H1 (cell line): ENCODE measurements around the gene DYNLL1. TPM values are rescaled to one million over a fixed set of nuclear protein-coding genes. Genes with fewer than 3 reads are reported as not detected.

Experiments
- CTCF ChIA-PET: fragments of 300-600 bp; sonication (Branson Sonifier 250); formaldehyde crosslinking; loops from one replicate; lab custom pipeline; 2021; ENCODE audit not compliant: partially characterized antibody; lab: Charles Lee
- POLR2A ChIA-PET: fragments of 300-600 bp; sonication (Branson Sonifier 250); formaldehyde crosslinking; loops from one replicate; lab custom pipeline; 2021; ENCODE audit warnings: inconsistent platforms; ENCODE audit not compliant: partially characterized antibody; lab: Charles Lee
- DNase-seq, 2 experiments: peaks; one replicate each; pipeline versions ENCODE4 v3.0.0 to v3.0.0-alpha.2; 2010 to 2022; ENCODE audit warnings: low spot score in 2 of 2, low read depth in 1 of 2, mixed read lengths in 1 of 2
- FAIRE-seq: peaks from 2 replicates; lab custom pipeline; 2011; peaks lifted over from hg19 to GRCh38; lab: Jason Lieb, UNC
- H2AFZ ChIP-seq: 2 replicates; pipeline ENCODE4 v1.8.1; 2012; ENCODE audit warnings: low read length, inconsistent platforms
- H2AK5ac ChIP-seq: 2 replicates; pipeline ENCODE4 v1.6.1; 2013; ENCODE audit warnings: low read depth, low read length
- H2BK120ac ChIP-seq: replicated peaks from 2 replicates; pipeline ENCODE3; 2013; ENCODE audit warnings: low read depth, low read length, inconsistent platforms
- H2BK12ac ChIP-seq: 2 replicates; pipeline ENCODE4 v1.6.1; 2013; ENCODE audit warnings: low read depth, low read length
- H2BK15ac ChIP-seq: 2 replicates; pipeline ENCODE4 v1.6.1; 2013; ENCODE audit warnings: low read length
- H2BK20ac ChIP-seq: 2 replicates; pipeline ENCODE4 v1.6.1; 2013; ENCODE audit warnings: low read length
- H2BK5ac ChIP-seq: 2 replicates; pipeline ENCODE4 v1.6.1; 2013; ENCODE audit warnings: low read depth, low read length
- H3K14ac ChIP-seq: 2 replicates; pipeline ENCODE4 v1.6.1; 2013; ENCODE audit warnings: inconsistent platforms; ENCODE audit not compliant: insufficient read length
- H3K18ac ChIP-seq: 2 replicates; pipeline ENCODE4 v1.6.1; 2013; ENCODE audit warnings: low read length; ENCODE audit errors: extremely low read depth
- H3K23ac ChIP-seq: 2 replicates; pipeline ENCODE4 v1.6.1; 2013; ENCODE audit warnings: inconsistent platforms; ENCODE audit not compliant: insufficient read length
- H3K23me2 ChIP-seq: 2 replicates; pipeline ENCODE4 v1.6.1; 2013; ENCODE audit warnings: low read depth, low read length
- H3K27ac ChIP-seq: 2 replicates; pipeline ENCODE4 v1.6.1; 2011; ENCODE audit warnings: low read depth, low read length, inconsistent platforms
- H3K27me3 ChIP-seq, 4 experiments: replicated peaks in 1 of 4; 1 replicate in 1 of 4; 2 replicates in 3 of 4; pipeline versions ENCODE4 v1.6.1 to v1.8.1; 2011 to 2013; ENCODE audit warnings: low read length in 3 of 4, mild to moderate bottlenecking in 3 of 4, inconsistent platforms in 2 of 4, mixed read lengths in 2 of 4, moderate library complexity in 1 of 4; ENCODE audit not compliant: control insufficient read depth in 3 of 4, insufficient read depth in 3 of 4; ENCODE audit errors: extremely low read depth in 1 of 4
- H3K36me3 ChIP-seq, 4 experiments: 2 replicates each; pipeline versions ENCODE4 v1.6.1 to v1.8.1; 2011 to 2013; ENCODE audit warnings: mild to moderate bottlenecking in 4 of 4, low read length in 3 of 4, moderate library complexity in 2 of 4, control low read depth in 1 of 4, inconsistent platforms in 1 of 4; ENCODE audit not compliant: insufficient read depth in 4 of 4, control insufficient read depth in 2 of 4
- H3K4ac ChIP-seq: replicated peaks from 2 replicates; pipeline ENCODE3; 2013; ENCODE audit warnings: low read length, low read depth, mixed read lengths, inconsistent platforms; ENCODE audit not compliant: insufficient read length
- H3K4me1 ChIP-seq, 4 experiments: replicated peaks in 1 of 4; 1 replicate in 1 of 4; 2 replicates in 3 of 4; pipeline versions ENCODE4 v1.6.1 to v1.8.1; 2011 to 2013; ENCODE audit warnings: low read length in 3 of 4, inconsistent platforms in 2 of 4, mixed read lengths in 1 of 4; ENCODE audit not compliant: insufficient read depth in 4 of 4, control insufficient read depth in 3 of 4
- H3K4me2 ChIP-seq, 2 experiments: 2 replicates each; pipeline versions ENCODE4 v1.6.1 to v1.8.1; 2011 to 2013; ENCODE audit warnings: low read depth in 2 of 2, low read length in 2 of 2, control low read depth in 1 of 2, inconsistent platforms in 1 of 2, mild to moderate bottlenecking in 1 of 2; ENCODE audit not compliant: insufficient read depth in 1 of 2
- H3K4me3 ChIP-seq, 4 experiments: fragments of 200-600, 300-600 bp in 1 of 4; sonication (generic), shearing (Covaris generic), sonication (Bioruptor Twin) in 1 of 4; 2 replicates each; pipeline versions ENCODE4 v1.5.1 to v1.8.1; 2011 to 2016; ENCODE audit warnings: low read length in 4 of 4, low read depth in 3 of 4, control low read depth in 2 of 4, inconsistent platforms in 2 of 4, mild to moderate bottlenecking in 2 of 4, mixed read lengths in 1 of 4, moderate library complexity in 1 of 4; ENCODE audit not compliant: insufficient read depth in 2 of 4; ENCODE audit errors: extremely low read depth in 1 of 4
- H3K56ac ChIP-seq: replicated peaks from 2 replicates; pipeline ENCODE3; 2013; ENCODE audit warnings: low read depth, mild to moderate bottlenecking, mixed read lengths, low read length, inconsistent platforms; ENCODE audit not compliant: insufficient read length
- H3K79me1 ChIP-seq: 2 replicates; pipeline ENCODE4 v1.6.1; 2013; ENCODE audit warnings: low read depth, low read length, control low read depth
- H3K79me2 ChIP-seq, 2 experiments: 2 replicates each; pipeline versions ENCODE4 v1.6.1 to v1.8.1; 2012 to 2013; ENCODE audit warnings: low read length in 2 of 2, mild to moderate bottlenecking in 2 of 2, inconsistent platforms in 1 of 2; ENCODE audit not compliant: insufficient read depth in 2 of 2, control insufficient read depth in 1 of 2
- H3K9ac ChIP-seq, 4 experiments: replicated peaks in 1 of 4; 1 replicate in 1 of 4; 2 replicates in 3 of 4; pipeline versions ENCODE4 v1.6.1 to v1.8.1; 2011 to 2013; ENCODE audit warnings: low read depth in 3 of 4, low read length in 3 of 4, control low read depth in 2 of 4, mild to moderate bottlenecking in 2 of 4, moderate library complexity in 2 of 4, inconsistent platforms in 1 of 4; ENCODE audit errors: extremely low read depth in 1 of 4
- H3K9me3 ChIP-seq, 2 experiments: 2 replicates each; pipeline versions ENCODE4 v1.6.1 to v1.8.1; 2012 to 2013; ENCODE audit warnings: mild to moderate bottlenecking in 2 of 2, moderate library complexity in 2 of 2, control low read depth in 1 of 2, inconsistent platforms in 1 of 2, low read depth in 1 of 2, low read length in 1 of 2, mixed read lengths in 1 of 2; ENCODE audit not compliant: insufficient read depth in 2 of 2
- H4K20me1 ChIP-seq, 2 experiments: replicated peaks in 1 of 2; 2 replicates each; pipeline versions ENCODE3 to v1.8.1; 2011 to 2013; ENCODE audit warnings: inconsistent platforms in 2 of 2, low read length in 2 of 2, mild to moderate bottlenecking in 1 of 2; ENCODE audit not compliant: insufficient read depth in 2 of 2, control insufficient read depth in 1 of 2
- H4K5ac ChIP-seq: 2 replicates; pipeline ENCODE4 v1.6.1; 2013; ENCODE audit warnings: low read length, low read depth, mixed read lengths, inconsistent platforms; ENCODE audit not compliant: insufficient read length
- H4K8ac ChIP-seq: 2 replicates; pipeline ENCODE4 v1.8.0; 2013; ENCODE audit warnings: mild to moderate bottlenecking, moderate library complexity, low read length, inconsistent platforms; ENCODE audit not compliant: insufficient read depth; ENCODE audit errors: extremely low read depth
- H4K91ac ChIP-seq: replicated peaks from 2 replicates; pipeline ENCODE3; 2013; ENCODE audit warnings: low read length, mixed read lengths, inconsistent platforms; ENCODE audit not compliant: insufficient read length
- CBX8 ChIP-seq: fragments of 300-800, 300-1000 bp; sonication (generic); IDR thresholded peaks from 2 replicates; pipeline ENCODE4 v1.7.1; 2016; ENCODE audit warnings: low read depth, low read length, borderline replicate concordance
- CEBPB ChIP-seq: IDR thresholded peaks from 2 replicates; pipeline ENCODE4 v1.6.1; 2012; ENCODE audit warnings: low read depth, low read length
- CTCF ChIP-seq, 3 experiments: IDR thresholded peaks; 1 replicate in 2 of 3; 2 replicates in 1 of 3; pipeline versions ENCODE4 v1.5.1 to v1.6.1; 2011; ENCODE audit warnings: low read length in 3 of 3, mild to moderate bottlenecking in 3 of 3, inconsistent platforms in 2 of 3, low read depth in 1 of 3, moderate library complexity in 1 of 3; ENCODE audit not compliant: insufficient read depth in 1 of 3; ENCODE audit errors: control extremely low read depth in 1 of 3
- EP300 ChIP-seq, 2 experiments: IDR thresholded peaks; 1 replicate in 1 of 2; 2 replicates in 1 of 2; pipeline ENCODE4 v1.6.1; 2011 to 2012; ENCODE audit warnings: low read depth in 2 of 2, low read length in 2 of 2, mild to moderate bottlenecking in 2 of 2, borderline replicate concordance in 1 of 2, inconsistent platforms in 1 of 2, moderate library complexity in 1 of 2
- HDAC2 ChIP-seq, 2 experiments: fragments of 300-600 bp in 1 of 2; sonication (generic) in 1 of 2; IDR thresholded peaks; 2 replicates each; pipeline ENCODE4 v1.6.1; 2011 to 2012; ENCODE audit warnings: low read depth in 2 of 2, low read length in 2 of 2, mild to moderate bottlenecking in 2 of 2, moderate library complexity in 2 of 2, borderline replicate concordance in 1 of 2, inconsistent platforms in 1 of 2
- SRF ChIP-seq: IDR thresholded peaks from 2 replicates; pipeline ENCODE4 v1.6.1; 2011; ENCODE audit warnings: mild to moderate bottlenecking, low read depth, low read length, moderate library complexity
- YY1 ChIP-seq: IDR thresholded peaks from 2 replicates; pipeline ENCODE4 v1.6.1; 2011; ENCODE audit warnings: low read depth, mild to moderate bottlenecking, low read length
- WGBS, 2 experiments: shearing (Covaris generic) in 1 of 2; methylation state at CpG; one replicate each; pipeline versions ENCODE4 v1.1.6 to v1.1.7; 2013 to 2015; ENCODE audit warnings: low lambda C conversion rate in 2 of 2, mixed read lengths in 2 of 2, inconsistent platforms in 1 of 2, low coverage in 1 of 2, missing lambda C conversion rate in 1 of 2; ENCODE audit not compliant: insufficient replicate concordance in 2 of 2, insufficient coverage in 1 of 2, insufficient read length in 1 of 2; ENCODE audit errors: extremely low coverage in 1 of 2, missing lambda C conversion rate in 1 of 2; 5-methylcytosine and 5-hydroxymethylcytosine counted together
- polyA plus RNA-seq, 7 experiments: library from polyadenylated mRNA; depleted of rRNA in 3 of 7; stranded (reverse) in 5 of 7; unstranded in 2 of 7; fragments of >200 nt in 5 of 7; fragments of 200-250 nt in 2 of 7; gene quantifications; 1 replicate in 5 of 7; 2 replicates in 1 of 7; 4 replicates in 1 of 7; pipeline versions ENCODE4 v1.2.1 to v1.2.3, GENCODE V29; 2011 to 2013; ENCODE audit warnings: missing spikeins in 2 of 7, mixed read lengths in 2 of 7
- total RNA-seq: library from RNA; stranded (reverse); fragmentation: NEBNext Ultra II Directional; extraction: Animal tissue kit (Norgen Biotek cat#: 25700); gene quantifications from 2 replicates; pipeline ENCODE4 v1.2.1, GENCODE V29; 2021

DYNLL1 gene
- total and polyA plus RNA-seq, 2 of the 8 experiments (the other 6 are each of a cell fraction or from before 2014, with no cell fraction given), result 423 to 488 TPM

- peak within 1 kb of the TSS; percentile 89 for H3K18ac ChIP-seq
- H3K4me1 ChIP-seq, result peaks cover 0 to 6% (median 2%) of the 10 kb centered on the region in 4 experiments; a peak in 3 of 7 replicates
- no peaks in the 10 kb centered on the region; a peak in 1 of 4 replicates for H3K9me3 ChIP-seq
- no peak within 1 kb of the TSS for H3K14ac ChIP-seq
- H3K23me2 ChIP-seq, result no peaks in the 10 kb centered on the region; the same call in 1 of the 2 replicates
- H2AK5ac ChIP-seq, result peak within 1 kb of the TSS; percentile 42; the same call in 1 of the 2 replicates
- peak within 1 kb of the TSS; percentile 75 to 95 for H3K4me2 ChIP-seq
- H2BK15ac ChIP-seq, result 0 out of 2 replicates have a peak within 1 kb of the TSS, but pooled peaks have one; percentile 88
- peaks cover 0 to 2% of the 10 kb centered on the region in 2 experiments; a peak in 1 of 4 replicates for H3K79me2 ChIP-seq
- no peak for FAIRE-seq
- ChIA-PET CTCF (interaction anchor here (0.6 to 1.6 kb wide), 6 partner anchors 13 to 212 kb away, joined by 3 to 4 read pairs (median 3); no protein-coding TSS in a partner anchor), POLR2A (interaction anchor here (0.6 to 7.2 kb wide), 22 partner anchors 9 to 893 kb away, joined by 3 to 78 read pairs (median 4); partner anchors contain the start of genes DYNLL1, MLEC, RPLP0 and SRSF9)
- peak within 1 kb of the TSS; percentile 82 for H2BK5ac ChIP-seq
- H4K5ac ChIP-seq, result peak within 1 kb of the TSS; percentile 99
- no peaks in the 10 kb centered on the region for H3K27me3 ChIP-seq
- no peaks in the 10 kb centered on the region; the same call in 1 of the 2 replicates for H3K79me1 ChIP-seq
- no peak within 1 kb of the TSS for H3K23ac ChIP-seq
- peak within 1 kb of the TSS; percentile 57 for H3K4ac ChIP-seq
- H4K20me1 ChIP-seq, result no peaks in the 10 kb centered on the region
- H2BK20ac ChIP-seq, result no peak within 1 kb of the TSS
- H2BK120ac ChIP-seq, result peak within 1 kb of the TSS; percentile 71
- peak; percentile 41 to 92 for DNase-seq
- H3K56ac ChIP-seq, result peak within 1 kb of the TSS; percentile 74
- H4K91ac ChIP-seq, result peak within 1 kb of the TSS; percentile 81
- peak within 1 kb of the TSS; percentile 85 to 99 (median 90) for H3K4me3 ChIP-seq
- peak within 1 kb of the TSS; percentile 79 to 95 (median 93) for H3K9ac ChIP-seq
- H3K27ac ChIP-seq, result peak within 1 kb of the TSS; percentile 96
- WGBS, 2 experiments, result 2% methylated on average over 36 of the region's 38 CpGs; no CpG with 5 or more reads in 1 of the 2 experiments
- H2BK12ac ChIP-seq, result peak within 1 kb of the TSS; percentile 88; the same call in 1 of the 2 replicates
- peak within 1 kb of the TSS; percentile 67; the same call in 1 of the 2 replicates for H2AFZ ChIP-seq
- H4K8ac ChIP-seq, result peak within 1 kb of the TSS; percentile 98; the same call in 1 of the 2 replicates
- H3K36me3 ChIP-seq, result no peaks in the 10 kb centered on the region
- 0 out of 3 replicates have a peak, but pooled peaks of 1 of the 2 experiments have one; percentile 62 for TF ChIP-seq EP300 (IDR thresholded peaks at IDR 0.05; ENCODE audit: borderline replicate concordance in 1 of 2, low read depth in 2 of 2, low read length in 2 of 2)
- peak; percentile 98 for TF ChIP-seq YY1
- 0 out of 4 replicates have a peak, but pooled peaks of 1 of the 2 experiments have one; percentile 26 for TF ChIP-seq HDAC2 (IDR thresholded peaks at IDR 0.05; ENCODE audit: borderline replicate concordance in 1 of 2, low read depth in 2 of 2, low read length in 2 of 2)
- peak; percentile 96 for TF ChIP-seq CEBPB
- no peak for TF ChIP-seq CBX8
- no peak for TF ChIP-seq CTCF (IDR thresholded peaks at IDR 0.05; ENCODE audit: control extremely low read depth in 1 of 3, insufficient read depth in 1 of 3, low read depth in 1 of 3, low read length in 3 of 3)
- no peak for TF ChIP-seq SRF
Measured at GRCh38 chr12:120528861-120529525, 33.1 kb downstream of the DYNLL1 start, which contains the start of gene COQ5. TSS of gene COQ5 (minus strand) at chr12:120529158. CDS start at chr12:120529141, 17 bp downstream.
